PFSK-1 (cell line): ENCODE results near the gene TADA2B.
A peak's percentile ranks its signal among the peaks of the same experiment; 100 is the strongest.

Experiments used
- POLR2AphosphoS5 ChIP-seq: IDR thresholded peaks from 2 replicates; pipeline ENCODE4 v1.6.1; 2012; ENCODE audit warnings: low read depth, mild to moderate bottlenecking, control low read depth, low read length, moderate library complexity
- REST ChIP-seq, 2 experiments: IDR thresholded peaks; 2 replicates each; pipeline versions ENCODE4 v1.6.1 to v1.8.0; 2011 to 2012; ENCODE audit warnings: low read depth in 2 of 2, low read length in 2 of 2, control low read depth in 1 of 2, inconsistent platforms in 1 of 2, mild to moderate bottlenecking in 1 of 2, moderate library complexity in 1 of 2; ENCODE audit not compliant: insufficient read depth in 1 of 2
- SIN3A ChIP-seq: IDR thresholded peaks from 2 replicates; pipeline ENCODE4 v1.6.1; 2012; ENCODE audit warnings: mild to moderate bottlenecking, low read length, moderate library complexity, borderline replicate concordance; ENCODE audit not compliant: insufficient read depth

DNA sequence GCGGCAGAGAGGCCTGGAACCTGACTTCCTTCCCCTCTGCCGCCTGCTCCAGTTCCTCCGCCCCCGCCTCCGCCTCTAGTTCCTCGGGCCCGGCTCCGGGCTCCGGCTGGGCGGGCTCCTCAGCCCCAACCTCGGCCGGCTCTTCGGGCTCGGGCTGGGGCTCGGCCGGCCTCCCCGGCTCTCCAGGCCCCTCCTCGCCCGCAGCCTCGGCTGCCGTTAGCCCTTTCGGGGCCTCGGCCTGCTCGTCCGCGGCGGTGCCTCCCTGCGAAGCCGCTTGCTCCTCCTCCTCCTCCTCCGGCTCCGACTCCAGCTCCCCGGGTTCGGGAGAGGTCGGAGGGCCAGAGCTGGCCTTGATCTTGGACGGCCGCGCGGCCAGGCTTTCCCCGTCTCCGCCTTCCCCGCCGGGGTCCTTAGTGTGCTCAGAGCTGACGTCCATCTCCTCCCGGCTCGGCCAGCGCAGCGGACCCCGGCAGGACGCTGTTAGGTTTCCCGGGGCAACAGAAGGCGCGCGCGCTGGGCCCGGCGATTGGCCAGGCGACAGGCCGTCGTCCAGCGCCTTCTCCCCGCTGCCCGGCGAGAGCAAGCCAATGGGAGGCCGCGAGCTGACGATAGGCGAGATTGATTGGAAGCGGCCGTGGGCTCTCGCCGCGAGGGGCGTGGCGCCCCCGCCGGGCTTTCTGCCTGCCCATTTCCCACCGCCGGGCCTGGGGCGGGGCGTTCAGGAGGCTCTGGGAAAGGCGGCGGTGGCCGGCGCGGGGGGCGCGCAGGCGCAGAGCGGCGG is 479 bp upstream of the TADA2B start:
- no peak for TF ChIP-seq REST (IDR thresholded peaks at IDR 0.05; ENCODE audit: insufficient read depth in 1 of 2, low read depth in 2 of 2, low read length in 2 of 2)
- no peak for TF ChIP-seq POLR2AphosphoS5
- peak; percentile 92 for TF ChIP-seq SIN3A
